SK-N-SH (cell line): ENCODE data around the gene KRT78. TPM values are rescaled to one million over a fixed set of nuclear protein-coding genes. Genes with fewer than 3 reads are reported as not detected.

Experiments
- CTCF ChIA-PET: fragments of 300-600, 350-600 bp; formaldehyde crosslinking; extraction: SDS; loops from one replicate; lab custom pipeline; 2021; lab: Yijun Ruan, JAX
- POLR2A ChIA-PET: fragments of 350-600 bp; sonication (Branson Sonifier 250); formaldehyde crosslinking; extraction: SDS; loops from one replicate; lab custom pipeline; 2020; ENCODE audit warnings: antibody characterized with exemption, inconsistent platforms; lab: Yijun Ruan, JAX
- DNase-seq: peaks from one replicate; pipeline ENCODE4 v3.0.0; 2012
- H2AFZ ChIP-seq: fragments of 200-600 bp; sonication (generic); 2 replicates; pipeline ENCODE4 v1.8.1; 2016; ENCODE audit warnings: antibody characterized with exemption, mild to moderate bottlenecking, low read depth
- H3F3A ChIP-seq: fragments of 200-600 bp; sonication (generic); replicated peaks from 2 replicates; pipeline ENCODE3; 2016; ENCODE audit warnings: antibody characterized with exemption, mild to moderate bottlenecking; ENCODE audit not compliant: insufficient read depth
- H3K27ac ChIP-seq, 2 experiments: fragments of 200-500 bp in 1 of 2; fragments of 200-600 bp in 1 of 2; sonication (Bioruptor generic) in 1 of 2; sonication (generic), shearing (Covaris generic) in 1 of 2; 2 replicates each; pipeline versions ENCODE4 v1.5.1 to v1.6.1; 2014 to 2016; ENCODE audit warnings: low read depth in 2 of 2, inconsistent platforms in 1 of 2, low read length in 1 of 2, mild to moderate bottlenecking in 1 of 2, mixed read lengths in 1 of 2
- H3K27me3 ChIP-seq: fragments of 200-600 bp; sonication (generic), shearing (Covaris generic); 2 replicates; pipeline ENCODE4 v1.6.1; 2016; ENCODE audit warnings: mixed run types; ENCODE audit not compliant: insufficient read depth
- H3K36me3 ChIP-seq, 2 experiments: fragments of 200-500 bp in 1 of 2; fragments of 200-600 bp in 1 of 2; sonication (Bioruptor generic) in 1 of 2; sonication (generic) in 1 of 2; replicated peaks in 1 of 2; 2 replicates each; pipeline versions ENCODE3 to v1.5.1; 2014 to 2016; ENCODE audit warnings: low read length in 1 of 2, mild to moderate bottlenecking in 1 of 2; ENCODE audit not compliant: insufficient read depth in 2 of 2, control insufficient read depth in 1 of 2
- H3K4me1 ChIP-seq, 2 experiments: fragments of 200-500 bp in 1 of 2; fragments of 200-600 bp in 1 of 2; sonication (Bioruptor generic) in 1 of 2; sonication (generic), shearing (Covaris generic) in 1 of 2; 2 replicates each; pipeline versions ENCODE4 v1.5.1 to v1.6.1; 2014 to 2016; ENCODE audit warnings: low read depth in 1 of 2, low read length in 1 of 2, mixed run types in 1 of 2; ENCODE audit not compliant: insufficient read depth in 2 of 2, control insufficient read depth in 1 of 2
- H3K4me2 ChIP-seq: fragments of 200-600 bp; sonication (generic), shearing (Covaris generic); 2 replicates; pipeline ENCODE4 v1.6.1; 2017; ENCODE audit warnings: mixed run types
- H3K4me3 ChIP-seq, 2 experiments: fragments of 200-500 bp in 1 of 2; fragments of 200-600 bp in 1 of 2; sonication (Bioruptor generic) in 1 of 2; sonication (generic), shearing (Covaris generic) in 1 of 2; 2 replicates each; pipeline versions ENCODE4 v1.5.1 to v1.8.1; 2014 to 2016; ENCODE audit warnings: low read depth in 2 of 2, inconsistent platforms in 1 of 2, low read length in 1 of 2, mild to moderate bottlenecking in 1 of 2, mixed read lengths in 1 of 2, moderate library complexity in 1 of 2
- H3K79me2 ChIP-seq: fragments of 200-600 bp; sonication (generic); 2 replicates; pipeline ENCODE4 v1.8.1; 2017; ENCODE audit warnings: mild to moderate bottlenecking; ENCODE audit not compliant: insufficient read depth
- H3K9ac ChIP-seq: fragments of 200-600 bp; sonication (generic); 2 replicates; pipeline ENCODE4 v1.6.1; 2017; ENCODE audit warnings: mixed run types
- H3K9me2 ChIP-seq: fragments of 200-600 bp; sonication (generic); 2 replicates; pipeline ENCODE4 v1.6.1; 2017; ENCODE audit warnings: mixed run types
- H3K9me3 ChIP-seq: fragments of 200-600 bp; sonication (generic); 2 replicates; pipeline ENCODE4 v1.6.1; 2017; ENCODE audit warnings: mixed run types, mild to moderate bottlenecking, moderate library complexity
- H4K20me1 ChIP-seq: fragments of 200-600 bp; sonication (generic); 2 replicates; pipeline ENCODE4 v1.6.1; 2017; ENCODE audit warnings: mild to moderate bottlenecking, mixed run types; ENCODE audit not compliant: insufficient read depth
- CHD2 ChIP-seq: fragments of 150-350 bp; IDR thresholded peaks from 2 replicates; pipeline ENCODE4 v1.6.1; 2018; ENCODE audit warnings: low read length; ENCODE audit not compliant: partially characterized antibody
- EZH2phosphoT487 ChIP-seq: fragments of 200-600 bp; sonication (generic); IDR thresholded peaks from 2 replicates; pipeline ENCODE4 v1.6.1; 2017; ENCODE audit warnings: low read depth, mixed run types, mild to moderate bottlenecking, antibody characterized with exemption, moderate library complexity, borderline replicate concordance
- FOSL2 ChIP-seq: IDR thresholded peaks from 2 replicates; pipeline ENCODE4 v1.4.0; 2012; ENCODE audit warnings: low read depth, mild to moderate bottlenecking, moderate library complexity, borderline replicate concordance
- FOXM1 ChIP-seq: IDR thresholded peaks from 2 replicates; pipeline ENCODE4 v1.4.0; 2012; ENCODE audit warnings: low read depth, mild to moderate bottlenecking
- GABPA ChIP-seq: IDR thresholded peaks from 2 replicates; pipeline ENCODE4 v1.4.0; 2012; ENCODE audit warnings: low read depth, mild to moderate bottlenecking
- JUND ChIP-seq: IDR thresholded peaks from 2 replicates; pipeline ENCODE4 v1.4.0; 2012
- NRF1 ChIP-seq: IDR thresholded peaks from 2 replicates; pipeline ENCODE4 v1.6.1; 2012; ENCODE audit warnings: low read depth, mild to moderate bottlenecking, low read length
- POLR2AphosphoS5 ChIP-seq: IDR thresholded peaks from 2 replicates; pipeline ENCODE4 v1.6.1; 2012; ENCODE audit warnings: low read depth, low read length
- RCOR1 ChIP-seq: fragments of 150-350 bp; IDR thresholded peaks from 2 replicates; pipeline ENCODE4 v1.6.1; 2017; ENCODE audit warnings: antibody characterized with exemption, low read length
- SIN3A ChIP-seq: IDR thresholded peaks from 2 replicates; pipeline ENCODE4 v1.6.1; 2012; ENCODE audit warnings: low read depth, mild to moderate bottlenecking, low read length, moderate library complexity, borderline replicate concordance
- TAF1 ChIP-seq: IDR thresholded peaks from 2 replicates; pipeline ENCODE4 v1.6.1; 2012; ENCODE audit warnings: low read depth, mild to moderate bottlenecking, low read length, moderate library complexity, borderline replicate concordance
- TEAD4 ChIP-seq: IDR thresholded peaks from 2 replicates; pipeline ENCODE4 v1.4.0; 2012; ENCODE audit warnings: mild to moderate bottlenecking, borderline replicate concordance; ENCODE audit not compliant: insufficient read depth
- WGBS: methylation state at CpG from one replicate; pipeline ENCODE4 v1.1.6; 2017; ENCODE audit warnings: low lambda C conversion rate; 5-methylcytosine and 5-hydroxymethylcytosine counted together
- polyA plus RNA-seq, 3 experiments: library from polyadenylated mRNA; depleted of rRNA; stranded (reverse); fragments of >200 nt; gene quantifications; 2 replicates each; pipeline ENCODE4 v1.2.3, GENCODE V29; 2012
- TF ChIP-seq, protein P1 (sequence below): fragments of 150-350 bp; IDR thresholded peaks from 2 replicates; pipeline ENCODE4 v1.6.1; 2016; ENCODE audit warnings: mild to moderate bottlenecking, low read depth, low read length
- TF ChIP-seq, protein P2 (sequence below): fragments of 200-600 bp; sonication (generic); IDR thresholded peaks from 2 replicates; pipeline ENCODE4 v1.6.1; 2017; ENCODE audit warnings: antibody characterized with exemption, mild to moderate bottlenecking, moderate library complexity
- TF ChIP-seq, protein P3 (sequence below): IDR thresholded peaks from 2 replicates; pipeline ENCODE4 v1.6.1; 2012; ENCODE audit warnings: mild to moderate bottlenecking, low read depth, low read length, moderate library complexity

Gene KRT78
- polyA plus RNA-seq, 1 of the 3 experiments (the other 2 are of a cell fraction) = not detected

DNA sequence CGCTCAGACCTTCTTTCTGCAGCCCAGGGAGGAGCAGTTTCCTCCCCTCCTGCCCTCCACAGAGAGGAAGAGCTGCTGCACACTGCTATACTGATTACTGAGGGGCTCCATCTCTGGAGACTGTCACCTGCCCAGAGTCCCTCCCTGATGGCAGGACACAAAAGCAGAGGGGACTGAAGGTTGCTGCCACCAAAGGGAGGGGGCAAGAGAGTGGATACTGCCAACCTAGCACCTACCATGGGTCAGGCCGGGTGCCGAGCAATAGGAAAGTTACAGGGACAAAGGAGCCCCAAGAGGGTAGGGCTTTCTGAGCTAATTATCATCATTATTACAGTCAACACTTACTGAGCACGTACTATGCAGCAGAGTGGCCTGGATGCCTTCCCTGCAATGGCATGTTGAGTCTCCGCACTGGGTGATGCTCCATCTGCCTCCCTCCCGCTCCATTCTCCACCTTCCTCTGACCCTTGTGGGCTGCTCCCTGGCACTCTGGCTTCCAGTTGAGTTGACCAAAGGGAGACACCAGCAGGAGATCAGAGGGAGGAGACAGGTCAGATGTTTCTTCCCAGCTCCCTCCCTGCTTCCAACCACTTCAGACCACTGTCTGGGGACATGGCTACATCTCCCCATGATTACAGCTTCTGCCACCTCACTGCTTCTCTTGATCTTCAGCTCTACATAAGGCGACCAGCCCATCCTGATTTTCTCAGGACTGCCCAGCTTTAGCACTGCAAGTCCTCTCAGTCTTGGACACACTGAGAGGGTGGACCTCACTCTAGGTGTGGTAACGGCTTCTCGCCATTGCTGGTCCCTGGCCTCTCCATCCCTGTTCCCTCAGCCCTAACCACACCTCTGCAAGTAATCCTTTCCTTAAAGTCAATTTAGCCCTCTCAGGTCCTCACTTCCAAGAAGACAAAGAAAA lies 12.0 kb downstream of the KRT78 start (continued):
- TF ChIP-seq, protein P1, sequence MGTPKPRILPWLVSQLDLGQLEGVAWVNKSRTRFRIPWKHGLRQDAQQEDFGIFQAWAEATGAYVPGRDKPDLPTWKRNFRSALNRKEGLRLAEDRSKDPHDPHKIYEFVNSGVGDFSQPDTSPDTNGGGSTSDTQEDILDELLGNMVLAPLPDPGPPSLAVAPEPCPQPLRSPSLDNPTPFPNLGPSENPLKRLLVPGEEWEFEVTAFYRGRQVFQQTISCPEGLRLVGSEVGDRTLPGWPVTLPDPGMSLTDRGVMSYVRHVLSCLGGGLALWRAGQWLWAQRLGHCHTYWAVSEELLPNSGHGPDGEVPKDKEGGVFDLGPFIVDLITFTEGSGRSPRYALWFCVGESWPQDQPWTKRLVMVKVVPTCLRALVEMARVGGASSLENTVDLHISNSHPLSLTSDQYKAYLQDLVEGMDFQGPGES = no peak
- TF ChIP-seq CHD2 = no peak

DNA sequence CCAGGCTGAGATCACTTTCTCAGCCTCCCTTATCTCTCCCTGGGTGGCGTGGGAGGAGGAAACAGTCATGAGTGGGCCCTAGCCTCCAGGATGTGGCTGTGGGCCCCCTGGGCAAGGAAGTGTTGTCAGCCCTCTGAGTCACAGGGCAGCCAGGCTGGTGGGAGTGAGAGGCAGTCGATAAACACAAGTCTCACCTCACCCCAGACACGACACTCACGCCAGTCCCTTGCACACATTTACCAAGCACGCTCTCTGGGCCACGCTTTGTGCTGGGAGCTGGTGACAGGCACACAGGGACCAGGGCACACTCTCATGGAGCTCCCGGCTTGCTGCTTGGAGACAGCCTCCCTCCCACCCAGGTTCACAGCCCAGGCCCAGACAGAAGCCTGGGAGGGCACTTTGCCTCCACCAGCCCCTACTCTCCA lies 12.7 kb downstream of the KRT78 start:
- peaks cover 24% of the 10 kb centered on the region; the same call in 1 of the 2 replicates for H3K27me3 ChIP-seq
- 53% methylated on average over 5 of the region's 7 CpGs for WGBS
- CTCF ChIA-PET = interaction anchor here (0.6 to 1.4 kb wide), 2 partner anchors 29 to 44 kb away, joined by 3 read pairs; no protein-coding TSS in a partner anchor

More for the DNA sequence above, 12.7 kb downstream of the KRT78 start:
- H3K9ac ChIP-seq = no peak overlapping the region
- TF ChIP-seq JUND = no peak
- no peak for TF ChIP-seq RCOR1
- no peak for TF ChIP-seq SIN3A
- TF ChIP-seq EZH2phosphoT487 = no peak
- TF ChIP-seq GABPA = no peak
- TF ChIP-seq, protein P2, sequence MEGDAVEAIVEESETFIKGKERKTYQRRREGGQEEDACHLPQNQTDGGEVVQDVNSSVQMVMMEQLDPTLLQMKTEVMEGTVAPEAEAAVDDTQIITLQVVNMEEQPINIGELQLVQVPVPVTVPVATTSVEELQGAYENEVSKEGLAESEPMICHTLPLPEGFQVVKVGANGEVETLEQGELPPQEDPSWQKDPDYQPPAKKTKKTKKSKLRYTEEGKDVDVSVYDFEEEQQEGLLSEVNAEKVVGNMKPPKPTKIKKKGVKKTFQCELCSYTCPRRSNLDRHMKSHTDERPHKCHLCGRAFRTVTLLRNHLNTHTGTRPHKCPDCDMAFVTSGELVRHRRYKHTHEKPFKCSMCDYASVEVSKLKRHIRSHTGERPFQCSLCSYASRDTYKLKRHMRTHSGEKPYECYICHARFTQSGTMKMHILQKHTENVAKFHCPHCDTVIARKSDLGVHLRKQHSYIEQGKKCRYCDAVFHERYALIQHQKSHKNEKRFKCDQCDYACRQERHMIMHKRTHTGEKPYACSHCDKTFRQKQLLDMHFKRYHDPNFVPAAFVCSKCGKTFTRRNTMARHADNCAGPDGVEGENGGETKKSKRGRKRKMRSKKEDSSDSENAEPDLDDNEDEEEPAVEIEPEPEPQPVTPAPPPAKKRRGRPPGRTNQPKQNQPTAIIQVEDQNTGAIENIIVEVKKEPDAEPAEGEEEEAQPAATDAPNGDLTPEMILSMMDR = no peak
- TF ChIP-seq, protein P3, sequence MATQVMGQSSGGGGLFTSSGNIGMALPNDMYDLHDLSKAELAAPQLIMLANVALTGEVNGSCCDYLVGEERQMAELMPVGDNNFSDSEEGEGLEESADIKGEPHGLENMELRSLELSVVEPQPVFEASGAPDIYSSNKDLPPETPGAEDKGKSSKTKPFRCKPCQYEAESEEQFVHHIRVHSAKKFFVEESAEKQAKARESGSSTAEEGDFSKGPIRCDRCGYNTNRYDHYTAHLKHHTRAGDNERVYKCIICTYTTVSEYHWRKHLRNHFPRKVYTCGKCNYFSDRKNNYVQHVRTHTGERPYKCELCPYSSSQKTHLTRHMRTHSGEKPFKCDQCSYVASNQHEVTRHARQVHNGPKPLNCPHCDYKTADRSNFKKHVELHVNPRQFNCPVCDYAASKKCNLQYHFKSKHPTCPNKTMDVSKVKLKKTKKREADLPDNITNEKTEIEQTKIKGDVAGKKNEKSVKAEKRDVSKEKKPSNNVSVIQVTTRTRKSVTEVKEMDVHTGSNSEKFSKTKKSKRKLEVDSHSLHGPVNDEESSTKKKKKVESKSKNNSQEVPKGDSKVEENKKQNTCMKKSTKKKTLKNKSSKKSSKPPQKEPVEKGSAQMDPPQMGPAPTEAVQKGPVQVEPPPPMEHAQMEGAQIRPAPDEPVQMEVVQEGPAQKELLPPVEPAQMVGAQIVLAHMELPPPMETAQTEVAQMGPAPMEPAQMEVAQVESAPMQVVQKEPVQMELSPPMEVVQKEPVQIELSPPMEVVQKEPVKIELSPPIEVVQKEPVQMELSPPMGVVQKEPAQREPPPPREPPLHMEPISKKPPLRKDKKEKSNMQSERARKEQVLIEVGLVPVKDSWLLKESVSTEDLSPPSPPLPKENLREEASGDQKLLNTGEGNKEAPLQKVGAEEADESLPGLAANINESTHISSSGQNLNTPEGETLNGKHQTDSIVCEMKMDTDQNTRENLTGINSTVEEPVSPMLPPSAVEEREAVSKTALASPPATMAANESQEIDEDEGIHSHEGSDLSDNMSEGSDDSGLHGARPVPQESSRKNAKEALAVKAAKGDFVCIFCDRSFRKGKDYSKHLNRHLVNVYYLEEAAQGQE = no peak
- TF ChIP-seq TAF1 = no peak
- TF ChIP-seq TEAD4 = no peak
- TF ChIP-seq FOXM1 = no peak
- no peak for TF ChIP-seq POLR2AphosphoS5
- no peak for TF ChIP-seq FOSL2
- TF ChIP-seq, protein P1 = no peak
- no peak for TF ChIP-seq NRF1
- POLR2A ChIA-PET = no interaction called here
- no peaks in the 10 kb centered on the region for H3F3A ChIP-seq
- H3K9me2 ChIP-seq = no peaks in the 10 kb centered on the region
- H3K27ac ChIP-seq = no peak overlapping the region
- peaks cover 0 to 9% of the 10 kb centered on the region in 2 experiments; a peak in 1 of 4 replicates for H3K4me1 ChIP-seq
- no peak overlapping the region for H2AFZ ChIP-seq
- no peak for DNase-seq
- H4K20me1 ChIP-seq = no peaks in the 10 kb centered on the region
- peak overlapping the region; percentile 55; the same call in 1 of the 2 replicates for H3K4me2 ChIP-seq
- no peaks in the 10 kb centered on the region for H3K9me3 ChIP-seq
- H3K36me3 ChIP-seq = no peaks in the 10 kb centered on the region
- H3K4me3 ChIP-seq = no peak overlapping the region
- H3K79me2 ChIP-seq = no peaks in the 10 kb centered on the region
